BLaER1 treated with 17β-estradiol and CSF1 and Interleukin-3, amounts not matched to agents 10 nM and 100 nM (cell line): ENCODE measurements around the gene SMURF1.
A peak's percentile ranks its signal among the peaks of the same experiment; 100 is the strongest.

Experiments used
- H3K27ac ChIP-seq, 11 experiments: shearing (Covaris generic); formaldehyde crosslinking; 2 replicates each; pipeline ENCODE4 v1.8.1; 2022
- H3K27me3 ChIP-seq, 11 experiments: shearing (Covaris generic); formaldehyde crosslinking; 2 replicates each; pipeline ENCODE4 v1.8.1; 2022
- H3K36me3 ChIP-seq, 11 experiments: shearing (Covaris generic); formaldehyde crosslinking; 2 replicates each; pipeline ENCODE4 v1.8.1; 2022
- H3K4me1 ChIP-seq, 10 experiments: shearing (Covaris generic); formaldehyde crosslinking; 2 replicates each; pipeline ENCODE4 v1.8.1; 2022
- H3K4me2 ChIP-seq, 11 experiments: shearing (Covaris generic); formaldehyde crosslinking; 2 replicates each; pipeline ENCODE4 v1.8.1; 2022
- H3K4me3 ChIP-seq, 10 experiments: shearing (Covaris generic); formaldehyde crosslinking; 2 replicates each; pipeline ENCODE4 v1.8.1; 2022
- H3K9ac ChIP-seq, 11 experiments: shearing (Covaris generic); formaldehyde crosslinking; 2 replicates each; pipeline ENCODE4 v1.8.1; 2022
- H3K9me3 ChIP-seq, 11 experiments: shearing (Covaris generic); formaldehyde crosslinking; replicated peaks in 1 of 11; 2 replicates each; pipeline ENCODE4 v1.8.1; 2022
- H4K20me1 ChIP-seq, 11 experiments: shearing (Covaris generic); formaldehyde crosslinking; 2 replicates each; pipeline ENCODE4 v1.8.1; 2022
- Cebpa-rat ChIP-seq, 11 experiments: shearing (Covaris generic); IDR thresholded peaks; 2 replicates each; pipeline ENCODE4 v1.8.1; 2022

SMURF1 gene

DNA sequence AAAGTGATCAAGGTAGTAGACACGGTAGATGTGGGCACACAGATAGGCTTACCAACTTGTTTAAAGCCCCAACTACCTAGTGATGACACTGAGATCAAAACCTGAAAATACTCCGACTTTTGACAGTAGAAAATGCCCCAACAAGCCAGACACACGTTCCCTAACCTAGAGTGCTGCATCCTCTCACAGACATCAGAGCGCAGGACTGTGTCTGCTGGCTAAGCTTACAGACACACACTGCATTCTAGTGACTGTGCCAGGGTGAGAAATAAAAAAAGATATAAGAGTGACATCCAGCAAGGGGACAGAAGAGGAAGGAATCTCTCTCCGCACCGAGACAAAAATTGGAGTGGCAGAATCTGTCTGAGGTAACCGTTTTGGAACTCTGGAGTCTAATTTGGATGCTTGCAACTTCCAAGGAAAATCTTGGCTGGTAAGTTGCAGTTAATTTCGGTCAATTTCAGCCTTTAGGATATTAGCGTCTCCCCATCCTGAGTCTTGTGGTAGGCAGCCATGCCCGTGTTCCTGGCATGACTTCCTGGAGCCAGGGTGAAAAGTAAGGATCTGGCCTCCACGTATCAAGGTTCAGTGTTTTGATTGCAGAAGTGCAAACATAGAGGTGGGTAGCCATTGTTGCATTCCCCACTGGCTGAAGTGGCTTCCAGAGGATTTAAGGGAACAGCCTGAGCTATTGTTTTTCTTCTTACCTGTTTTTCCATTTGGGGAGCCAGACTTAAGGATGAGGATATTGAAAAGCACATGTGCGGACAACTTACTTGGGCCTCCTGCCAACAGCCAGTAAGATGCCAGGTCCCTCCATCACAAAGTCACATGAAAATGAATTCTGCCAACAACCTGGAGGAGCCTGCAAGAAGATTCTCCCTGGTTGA, 124.1 kb downstream of the SMURF1 start:
- peaks cover 31 to 88% (median 63%) of the 10 kb centered on the region in 11 experiments for H3K36me3 ChIP-seq

GRCh38 chr7:99016196-99016595, 127.7 kb downstream of the SMURF1 start:
- H3K4me2 ChIP-seq: peak overlapping the region in 1 of 11 experiments; percentile 46; a peak in 1 of 22 replicates
- H3K27ac ChIP-seq: no peak overlapping the region
- H3K4me1 ChIP-seq: peaks cover 0 to 12% (median 0%) of the 10 kb centered on the region in 10 experiments; a peak in 4 of 20 replicates
- H4K20me1 ChIP-seq: peaks cover 0 to 42% (median 11%) of the 10 kb centered on the region in 11 experiments; a peak in 9 of 22 replicates
- peaks cover 0 to 10% (median 0%) of the 10 kb centered on the region in 11 experiments; a peak in 2 of 22 replicates for H3K9me3 ChIP-seq
- H3K4me3 ChIP-seq: no peak overlapping the region
- no peaks in the 10 kb centered on the region for H3K27me3 ChIP-seq
- peaks cover 66 to 100% (median 92%) of the 10 kb centered on the region in 11 experiments for H3K36me3 ChIP-seq
- TF ChIP-seq Cebpa-rat (IDR thresholded peaks at IDR 0.05): no peak
- no peak overlapping the region for H3K9ac ChIP-seq

More for the DNA sequence above, 124.1 kb downstream of the SMURF1 start:
- no peak for TF ChIP-seq Cebpa-rat (IDR thresholded peaks at IDR 0.05)
- peaks cover 0 to 28% (median 5%) of the 10 kb centered on the region in 11 experiments; a peak in 6 of 22 replicates for H4K20me1 ChIP-seq
- peaks cover 6 to 46% (median 8%) of the 10 kb centered on the region in 10 experiments; a peak in 18 of 20 replicates for H3K4me1 ChIP-seq
- H3K9ac ChIP-seq: no peak overlapping the region
- peaks cover 0 to 10% (median 0%) of the 10 kb centered on the region in 11 experiments; a peak in 2 of 22 replicates for H3K9me3 ChIP-seq
- no peak overlapping the region for H3K27ac ChIP-seq
- H3K4me2 ChIP-seq: no peak overlapping the region
- H3K27me3 ChIP-seq: no peaks in the 10 kb centered on the region
- H3K4me3 ChIP-seq: no peak overlapping the region

GRCh38 chr7:99014113-99014985, 129.6 kb downstream of the SMURF1 start:
- no peak for TF ChIP-seq Cebpa-rat (IDR thresholded peaks at IDR 0.05)
- Histone ChIP-seq H3K4me2 (no peak overlapping the region), H4K20me1 (peaks cover 0 to 41% (median 13%) of the 10 kb centered on the region in 11 experiments; a peak in 8 of 22 replicates), H3K27ac (no peak overlapping the region), H3K4me3 (no peak overlapping the region), H3K9me3 (peaks cover 0 to 10% (median 0%) of the 10 kb centered on the region in 11 experiments; a peak in 2 of 22 replicates), H3K4me1 (peaks cover 0 to 12% (median 0%) of the 10 kb centered on the region in 10 experiments; a peak in 4 of 20 replicates), H3K9ac (no peak overlapping the region), H3K27me3 (no peaks in the 10 kb centered on the region), H3K36me3 (peaks cover 72 to 100% (median 95%) of the 10 kb centered on the region in 11 experiments)

DNA sequence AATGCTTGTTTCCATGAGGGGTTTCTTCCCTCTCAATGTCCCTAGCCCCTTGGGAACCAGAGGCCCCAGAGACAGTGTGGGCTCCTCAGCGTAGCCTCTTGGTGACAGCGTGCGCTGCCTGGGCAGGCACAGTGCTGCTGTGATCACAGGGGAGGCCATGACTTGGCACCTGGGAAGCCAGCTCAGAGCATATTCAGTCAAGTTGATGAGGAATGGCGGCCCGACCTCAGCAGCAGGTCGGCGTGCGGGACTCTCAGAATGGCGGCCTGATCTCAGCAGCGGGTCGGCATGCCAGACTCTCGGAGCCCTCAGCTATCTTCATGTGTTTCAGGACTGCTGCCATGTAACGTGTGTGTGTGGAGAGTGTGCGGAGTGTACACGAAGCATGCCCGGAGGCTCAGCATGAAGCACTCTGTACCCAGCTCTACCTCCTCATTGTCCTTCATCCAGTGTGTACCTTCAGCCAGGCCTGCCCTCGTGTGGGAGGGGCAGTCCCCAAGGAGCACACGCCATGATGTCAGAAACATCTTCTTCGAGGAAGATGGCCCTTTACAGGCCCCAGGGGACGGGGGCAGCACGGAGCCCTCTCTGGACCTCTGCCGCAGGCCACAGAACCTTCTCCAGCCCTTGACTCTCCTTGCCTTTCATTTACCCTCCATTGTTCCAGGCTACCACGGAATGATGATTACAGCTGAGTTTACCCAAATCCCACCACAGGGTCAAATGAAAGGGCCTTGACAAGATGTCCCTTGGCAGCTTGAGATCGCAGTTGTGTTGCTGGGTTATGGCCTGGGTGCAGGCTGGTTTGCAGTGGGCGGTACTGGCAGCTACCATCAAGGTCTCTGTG, 130.4 kb downstream of the SMURF1 start:
- Histone ChIP-seq H3K9ac (no peak overlapping the region), H3K27ac (no peak overlapping the region), H3K9me3 (peaks cover 0 to 10% (median 0%) of the 10 kb centered on the region in 11 experiments; a peak in 2 of 22 replicates), H3K4me2 (no peak overlapping the region), H3K36me3 (peaks cover 74 to 100% (median 95%) of the 10 kb centered on the region in 11 experiments), H3K27me3 (no peaks in the 10 kb centered on the region), H4K20me1 (peaks cover 0 to 44% (median 15%) of the 10 kb centered on the region in 11 experiments; a peak in 8 of 22 replicates), H3K4me1 (peaks cover 0 to 12% (median 0%) of the 10 kb centered on the region in 10 experiments; a peak in 4 of 20 replicates), H3K4me3 (no peak overlapping the region)
- TF ChIP-seq Cebpa-rat (IDR thresholded peaks at IDR 0.05): no peak

- Histone ChIP-seq H3K36me3 (peaks cover 82 to 100% (median 99%) of the 10 kb centered on the region in 11 experiments), H3K4me2 (no peak overlapping the region), H3K9me3 (peaks cover 0 to 10% (median 0%) of the 10 kb centered on the region in 11 experiments; a peak in 2 of 22 replicates), H4K20me1 (peaks cover 0 to 49% (median 15%) of the 10 kb centered on the region in 11 experiments; a peak in 8 of 22 replicates), H3K4me1 (peaks cover 0 to 12% (median 0%) of the 10 kb centered on the region in 10 experiments; a peak in 4 of 20 replicates), H3K27me3 (no peaks in the 10 kb centered on the region), H3K9ac (no peak overlapping the region), H3K27ac (no peak overlapping the region), H3K4me3 (no peak overlapping the region)
- TF ChIP-seq Cebpa-rat (IDR thresholded peaks at IDR 0.05): no peak
These were observed 131.2 kb downstream of the SMURF1 start for GRCh38 chr7:99012722-99013121.

GRCh38 chr7:99011706-99012404, 132.1 kb downstream of the SMURF1 start:
- peaks cover 0 to 5% (median 0%) of the 10 kb centered on the region in 11 experiments; a peak in 1 of 22 replicates for H3K9me3 ChIP-seq
- H3K4me3 ChIP-seq: no peak overlapping the region
- H3K27me3 ChIP-seq: no peaks in the 10 kb centered on the region
- H3K4me2 ChIP-seq: no peak overlapping the region
- H4K20me1 ChIP-seq: peaks cover 0 to 51% (median 15%) of the 10 kb centered on the region in 11 experiments; a peak in 10 of 22 replicates
- H3K36me3 ChIP-seq: peaks cover 90 to 100% (median 100%) of the 10 kb centered on the region in 11 experiments
- no peak overlapping the region for H3K27ac ChIP-seq
- no peak overlapping the region for H3K9ac ChIP-seq
- peaks cover 0 to 7% (median 0%) of the 10 kb centered on the region in 10 experiments; a peak in 4 of 20 replicates for H3K4me1 ChIP-seq
- no peak for TF ChIP-seq Cebpa-rat (IDR thresholded peaks at IDR 0.05)

GRCh38 chr7:99011341-99011705, 132.6 kb downstream of the SMURF1 start:
- peaks cover under 1 to 5% (median 2%) of the 10 kb centered on the region in 10 experiments; a peak in 15 of 20 replicates for H3K4me1 ChIP-seq
- no peak overlapping the region for H3K27ac ChIP-seq
- H4K20me1 ChIP-seq: peaks cover 0 to 56% (median 15%) of the 10 kb centered on the region in 11 experiments; a peak in 11 of 22 replicates
- TF ChIP-seq Cebpa-rat (IDR thresholded peaks at IDR 0.05): no peak
- peaks cover 95 to 100% (median 100%) of the 10 kb centered on the region in 11 experiments for H3K36me3 ChIP-seq
- no peak overlapping the region for H3K4me2 ChIP-seq
- no peaks in the 10 kb centered on the region for H3K27me3 ChIP-seq
- H3K4me3 ChIP-seq: no peak overlapping the region
- no peak overlapping the region for H3K9ac ChIP-seq
- peaks cover 0 to 5% (median 0%) of the 10 kb centered on the region in 11 experiments; a peak in 1 of 22 replicates for H3K9me3 ChIP-seq
